GM23338 (cell line): ENCODE data around the gene GPR176. TPM values are rescaled to one million over a fixed set of nuclear protein-coding genes. Genes with fewer than 3 reads are reported as not detected.
A peak's percentile ranks its signal among the peaks of the same experiment; 100 is the strongest.

Experiments
- ATAC-seq: fragments of 200-7000 bp; cut with Tn5 transposase; 3 replicates; pipeline ENCODE4 v1.9.1; 2020
- DNase-seq: peaks from one replicate; pipeline ENCODE4 v3.0.0-alpha.2; 2015; ENCODE audit warnings: low spot score
- H2AFZ ChIP-seq: fragments of 200-600 bp; sonication (generic); 2 replicates; pipeline ENCODE4 v1.8.0; 2016; ENCODE audit warnings: antibody characterized with exemption, mild to moderate bottlenecking, moderate library complexity
- H3F3A ChIP-seq: fragments of 200-600 bp; sonication (generic); replicated peaks from 2 replicates; pipeline ENCODE4 v1.8.0; 2017; ENCODE audit warnings: antibody characterized with exemption, mixed run types, low read depth
- H3K27ac ChIP-seq: fragments of 200-600 bp; sonication (generic); 2 replicates; pipeline ENCODE4 v1.6.1; 2016; ENCODE audit warnings: low read depth
- H3K27me3 ChIP-seq: fragments of 200-600 bp; sonication (generic); 2 replicates; pipeline ENCODE4 v1.8.0; 2016; ENCODE audit warnings: mild to moderate bottlenecking, mixed run types, moderate library complexity; ENCODE audit not compliant: insufficient read depth
- H3K36me3 ChIP-seq: fragments of 200-600 bp; sonication (generic); 2 replicates; pipeline ENCODE4 v1.8.0; 2016; ENCODE audit warnings: mild to moderate bottlenecking; ENCODE audit not compliant: insufficient read depth
- H3K4me1 ChIP-seq: fragments of 200-600 bp; sonication (generic); 2 replicates; pipeline ENCODE4 v1.8.0; 2016; ENCODE audit warnings: mild to moderate bottlenecking, moderate library complexity; ENCODE audit not compliant: insufficient read depth
- H3K4me2 ChIP-seq: fragments of 200-600 bp; sonication (generic); 2 replicates; pipeline ENCODE4 v1.7.1; 2017; ENCODE audit warnings: mixed run types
- H3K4me3 ChIP-seq: fragments of 200-600 bp; sonication (generic); 2 replicates; pipeline ENCODE4 v1.6.1; 2016; ENCODE audit warnings: mixed run types
- H3K79me2 ChIP-seq: fragments of 200-600 bp; sonication (generic); replicated peaks from 2 replicates; pipeline ENCODE4 v1.8.0; 2017; ENCODE audit warnings: mild to moderate bottlenecking; ENCODE audit not compliant: insufficient read depth
- H3K9me2 ChIP-seq: fragments of 200-600 bp; sonication (generic); 2 replicates; pipeline ENCODE4 v1.8.0; 2017; ENCODE audit not compliant: insufficient read depth
- H4K20me1 ChIP-seq: fragments of 200-600 bp; sonication (generic); replicated peaks from 2 replicates; pipeline ENCODE4 v1.8.0; 2017; ENCODE audit warnings: mild to moderate bottlenecking; ENCODE audit not compliant: insufficient read depth
- H3K27ac Mint-ChIP-seq: 2 replicates; pipeline ENCODE4 v1.8.0; 2020; ENCODE audit warnings: inconsistent platforms, mild to moderate bottlenecking, moderate library complexity, mixed read lengths
- H3K27me3 Mint-ChIP-seq: 3 replicates; pipeline ENCODE4 v1.8.0; 2022; ENCODE audit warnings: low read depth, mild to moderate bottlenecking, moderate library complexity, mixed read lengths, inconsistent platforms; ENCODE audit not compliant: insufficient read depth, poor library complexity
- H3K36me3 Mint-ChIP-seq: 3 replicates; pipeline ENCODE4 v1.8.0; 2021; ENCODE audit warnings: low read depth, mild to moderate bottlenecking, inconsistent platforms, moderate library complexity, mixed read lengths
- H3K4me1 Mint-ChIP-seq: 3 replicates; pipeline ENCODE4 v1.8.0; 2020; ENCODE audit warnings: mild to moderate bottlenecking, inconsistent platforms, mixed read lengths
- H3K4me3 Mint-ChIP-seq: 3 replicates; pipeline ENCODE4 v1.8.0; 2021; ENCODE audit warnings: moderate library complexity, mild to moderate bottlenecking, inconsistent platforms, mixed read lengths
- H3K9me3 Mint-ChIP-seq: 3 replicates; pipeline ENCODE4 v1.8.0; 2020; ENCODE audit warnings: moderate library complexity, mild to moderate bottlenecking, inconsistent platforms, mixed read lengths
- ETS1 ChIP-seq: IDR thresholded peaks from 2 replicates; pipeline ENCODE4 v1.6.1; 2016; ENCODE audit warnings: antibody characterized with exemption
- EZH2 ChIP-seq: fragments of 200-600 bp; sonication (generic); IDR thresholded peaks from one replicate; pipeline ENCODE4 v1.8.0; 2017; ENCODE audit warnings: antibody characterized with exemption, mild to moderate bottlenecking, low read depth; ENCODE audit not compliant: unreplicated experiment
- EZH2phosphoT487 ChIP-seq: fragments of 200-600 bp; sonication (generic); IDR thresholded peaks from one replicate; pipeline ENCODE4 v1.8.1; 2018; ENCODE audit warnings: antibody characterized with exemption; ENCODE audit not compliant: unreplicated experiment
- ZNF331 ChIP-seq: fragments of 250-450 bp; sonication (Bioruptor Pico); IDR thresholded peaks from 2 replicates; pipeline ENCODE4 v1.5.0; 2020; ENCODE audit warnings: low read depth, mild to moderate bottlenecking, moderate library complexity
- ZNF462 ChIP-seq: fragments of 250-450 bp; sonication (Bioruptor Pico); IDR thresholded peaks from 2 replicates; pipeline ENCODE4 v1.5.0; 2020; ENCODE audit warnings: mild to moderate bottlenecking, moderate library complexity
- polyA plus RNA-seq: library from polyadenylated mRNA; unstranded; fragments of >200 nt; fragmentation: Nextera tagmentation; extraction: Ambion mirVana; gene quantifications from 2 replicates; pipeline ENCODE4 v1.2.1, GENCODE V29; 2016
- total RNA-seq: library from RNA; depleted of rRNA; stranded (reverse); fragments of >200 nt; shearing (Covaris generic); gene quantifications from 2 replicates; pipeline ENCODE4 v1.2.3, GENCODE V29; 2014
- TF ChIP-seq, protein P1 (sequence below), 2 experiments: fragments of 200-600 bp in 1 of 2; sonication (generic) in 1 of 2; conservative IDR thresholded peaks; 2 replicates each; pipeline versions ENCODE4 v1.5.1 to v1.6.1; 2016 to 2017; ENCODE audit warnings: antibody characterized with exemption in 2 of 2, low read depth in 2 of 2, mild to moderate bottlenecking in 2 of 2, moderate library complexity in 1 of 2
- TF ChIP-seq, protein P2 (sequence below): IDR thresholded peaks from one replicate; pipeline ENCODE4 v1.6.1; 2018; ENCODE audit warnings: antibody characterized with exemption; ENCODE audit not compliant: unreplicated experiment

Gene GPR176
- total and polyA plus RNA-seq, 2 experiments from 2014 or later = 60.0 to 248 TPM

DNA sequence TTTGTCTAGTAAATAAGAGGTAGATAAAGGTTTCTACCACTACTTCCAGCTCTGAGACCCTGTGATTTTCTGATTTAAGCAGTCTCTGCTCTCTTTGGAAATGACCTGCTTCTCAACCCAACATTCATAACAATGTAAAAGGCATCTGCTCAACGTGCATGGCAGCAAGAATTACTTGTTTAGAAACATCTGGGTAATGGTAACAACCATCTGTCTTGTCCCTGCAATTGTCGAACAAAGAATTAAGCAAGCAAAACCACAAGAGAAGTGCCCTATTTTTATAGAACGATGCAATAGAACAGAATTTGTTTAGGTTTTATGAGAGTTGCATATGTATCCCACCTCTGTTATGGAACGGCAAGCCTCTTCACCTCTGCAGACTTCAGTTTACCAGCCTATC is 130.3 kb downstream of the GPR176 start (continued):
- TF ChIP-seq, protein P1, sequence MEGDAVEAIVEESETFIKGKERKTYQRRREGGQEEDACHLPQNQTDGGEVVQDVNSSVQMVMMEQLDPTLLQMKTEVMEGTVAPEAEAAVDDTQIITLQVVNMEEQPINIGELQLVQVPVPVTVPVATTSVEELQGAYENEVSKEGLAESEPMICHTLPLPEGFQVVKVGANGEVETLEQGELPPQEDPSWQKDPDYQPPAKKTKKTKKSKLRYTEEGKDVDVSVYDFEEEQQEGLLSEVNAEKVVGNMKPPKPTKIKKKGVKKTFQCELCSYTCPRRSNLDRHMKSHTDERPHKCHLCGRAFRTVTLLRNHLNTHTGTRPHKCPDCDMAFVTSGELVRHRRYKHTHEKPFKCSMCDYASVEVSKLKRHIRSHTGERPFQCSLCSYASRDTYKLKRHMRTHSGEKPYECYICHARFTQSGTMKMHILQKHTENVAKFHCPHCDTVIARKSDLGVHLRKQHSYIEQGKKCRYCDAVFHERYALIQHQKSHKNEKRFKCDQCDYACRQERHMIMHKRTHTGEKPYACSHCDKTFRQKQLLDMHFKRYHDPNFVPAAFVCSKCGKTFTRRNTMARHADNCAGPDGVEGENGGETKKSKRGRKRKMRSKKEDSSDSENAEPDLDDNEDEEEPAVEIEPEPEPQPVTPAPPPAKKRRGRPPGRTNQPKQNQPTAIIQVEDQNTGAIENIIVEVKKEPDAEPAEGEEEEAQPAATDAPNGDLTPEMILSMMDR (conservative IDR thresholded peaks at IDR 0.05; ENCODE audit: low read depth in 2 of 2) = no peak
- no peak for TF ChIP-seq ZNF462 (CRISPR knock-in tag)

- Histone ChIP-seq H3K4me1 (peaks cover 64% of the 10 kb centered on the region), H4K20me1 (no peaks in the 10 kb centered on the region), H3K4me2 (peak overlapping the region; percentile 30; the same call in 1 of the 2 replicates), H3K36me3 (no peaks in the 10 kb centered on the region), H2AFZ (no peak overlapping the region), H3K27ac (peak overlapping the region; percentile 2), H3K27me3 (no peaks in the 10 kb centered on the region), H3K9me2 (no peaks in the 10 kb centered on the region), H3K4me3 (no peak overlapping the region), H3F3A (no peaks in the 10 kb centered on the region; the same call in 1 of the 2 replicates), H3K79me2 (peaks cover 15% of the 10 kb centered on the region)
- H3K9me3 Mint-ChIP-seq = no peaks in the 10 kb centered on the region; the same call in 2 of the 3 replicates
- H3K4me1 Mint-ChIP-seq = peaks cover 70% of the 10 kb centered on the region
- DNase-seq (no peak), ATAC-seq (no peak)
- H3K27me3 Mint-ChIP-seq = peaks cover 2% of the 10 kb centered on the region
- no peaks in the 10 kb centered on the region; the same call in 2 of the 3 replicates for H3K36me3 Mint-ChIP-seq
- no peak overlapping the region for H3K4me3 Mint-ChIP-seq
- H3K27ac Mint-ChIP-seq = peak overlapping the region; percentile 70
- TF ChIP-seq, protein P1 (conservative IDR thresholded peaks at IDR 0.05; ENCODE audit: low read depth in 2 of 2) = no peak
- TF ChIP-seq EZH2phosphoT487 (no peak), EZH2 (no peak), ZNF331 (CRISPR knock-in tag) (no peak), ETS1 (no peak)
- TF ChIP-seq, protein P2, sequence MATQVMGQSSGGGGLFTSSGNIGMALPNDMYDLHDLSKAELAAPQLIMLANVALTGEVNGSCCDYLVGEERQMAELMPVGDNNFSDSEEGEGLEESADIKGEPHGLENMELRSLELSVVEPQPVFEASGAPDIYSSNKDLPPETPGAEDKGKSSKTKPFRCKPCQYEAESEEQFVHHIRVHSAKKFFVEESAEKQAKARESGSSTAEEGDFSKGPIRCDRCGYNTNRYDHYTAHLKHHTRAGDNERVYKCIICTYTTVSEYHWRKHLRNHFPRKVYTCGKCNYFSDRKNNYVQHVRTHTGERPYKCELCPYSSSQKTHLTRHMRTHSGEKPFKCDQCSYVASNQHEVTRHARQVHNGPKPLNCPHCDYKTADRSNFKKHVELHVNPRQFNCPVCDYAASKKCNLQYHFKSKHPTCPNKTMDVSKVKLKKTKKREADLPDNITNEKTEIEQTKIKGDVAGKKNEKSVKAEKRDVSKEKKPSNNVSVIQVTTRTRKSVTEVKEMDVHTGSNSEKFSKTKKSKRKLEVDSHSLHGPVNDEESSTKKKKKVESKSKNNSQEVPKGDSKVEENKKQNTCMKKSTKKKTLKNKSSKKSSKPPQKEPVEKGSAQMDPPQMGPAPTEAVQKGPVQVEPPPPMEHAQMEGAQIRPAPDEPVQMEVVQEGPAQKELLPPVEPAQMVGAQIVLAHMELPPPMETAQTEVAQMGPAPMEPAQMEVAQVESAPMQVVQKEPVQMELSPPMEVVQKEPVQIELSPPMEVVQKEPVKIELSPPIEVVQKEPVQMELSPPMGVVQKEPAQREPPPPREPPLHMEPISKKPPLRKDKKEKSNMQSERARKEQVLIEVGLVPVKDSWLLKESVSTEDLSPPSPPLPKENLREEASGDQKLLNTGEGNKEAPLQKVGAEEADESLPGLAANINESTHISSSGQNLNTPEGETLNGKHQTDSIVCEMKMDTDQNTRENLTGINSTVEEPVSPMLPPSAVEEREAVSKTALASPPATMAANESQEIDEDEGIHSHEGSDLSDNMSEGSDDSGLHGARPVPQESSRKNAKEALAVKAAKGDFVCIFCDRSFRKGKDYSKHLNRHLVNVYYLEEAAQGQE = no peak
Measured at GRCh38 chr15:39788800-39789565, 131.1 kb downstream of the GPR176 start.
